GM19438 (cell line): Measurements from ENCODE around the gene TCEA3.

Experiments
- ATAC-seq: cut with Tn5 transposase; IDR thresholded peaks from one replicate; pipeline ENCODE4 v1.9.1; 2021; ENCODE audit warnings: low read depth; ENCODE audit not compliant: unreplicated experiment

TCEA3 gene

GRCh38 chr1:23448846-23449245 lies 24.3 kb upstream of the TCEA3 start:
- ATAC-seq: no peak

- no peak for ATAC-seq
These were observed 22.2 kb upstream of the TCEA3 start for GRCh38 chr1:23446661-23447310.

GRCh38 chr1:23444596-23445390 lies 20.2 kb upstream of the TCEA3 start:
- ATAC-seq: no peak

- ATAC-seq: no peak
These were observed 19.6 kb upstream of the TCEA3 start for GRCh38 chr1:23444104-23444533.

- no peak for ATAC-seq
These were observed 18.2 kb upstream of the TCEA3 start for GRCh38 chr1:23442751-23443150.

- ATAC-seq: no peak
These were observed 17.0 kb upstream of the TCEA3 start for GRCh38 chr1:23441446-23442148.

GRCh38 chr1:23438545-23438944 lies 14.0 kb upstream of the TCEA3 start:
- ATAC-seq: no peak

- ATAC-seq: no peak
These were observed 12.8 kb upstream of the TCEA3 start for GRCh38 chr1:23437355-23437664.

GRCh38 chr1:23436520-23437354 lies 12.2 kb upstream of the TCEA3 start:
- no peak for ATAC-seq

- no peak for ATAC-seq
These were observed 9.8 kb upstream of the TCEA3 start for GRCh38 chr1:23434260-23434775.

GRCh38 chr1:23433122-23433521 lies 8.6 kb upstream of the TCEA3 start:
- ATAC-seq: no peak

- no peak for ATAC-seq
These were observed 6.9 kb upstream of the TCEA3 start for GRCh38 chr1:23431431-23431830.

- no peak for ATAC-seq
These were observed 6.3 kb upstream of the TCEA3 start for GRCh38 chr1:23430803-23431202.

- no peak for ATAC-seq
These were observed 3.8 kb upstream of the TCEA3 start for GRCh38 chr1:23428136-23428905.

- no peak for ATAC-seq
These were observed 3.0 kb upstream of the TCEA3 start for GRCh38 chr1:23427550-23427949.

GRCh38 chr1:23426828-23427227 lies 2.3 kb upstream of the TCEA3 start:
- ATAC-seq: no peak

GRCh38 chr1:23425193-23425494 lies 596 bp upstream of the TCEA3 start:
- ATAC-seq: no peak

- ATAC-seq: no peak
These were observed 894 bp downstream of the TCEA3 start for GRCh38 chr1:23423415-23424292.

GRCh38 chr1:23422941-23423340 lies 1.6 kb downstream of the TCEA3 start:
- ATAC-seq: no peak
